ENCODE data around the gene KLHL35.
A peak's percentile ranks its signal among the peaks of the same experiment; 100 is the strongest.

The KLHL35 gene

GRCh38 chr11:75474240-75474639, 41.2 kb upstream of the KLHL35 start:
- no peak for TF ChIP-seq CTCF (IDR thresholded peaks at IDR 0.05; ENCODE audit: low read depth, low read length)
- no peak overlapping the region for H3K4me3 ChIP-seq (replicated peaks in 1 of 2; ENCODE audit: low read depth in 2 of 2, low read length in 2 of 2)
- peak in 1 of 2 donors; percentile 14 for DNase-seq (ENCODE audit: low read depth in 2 of 2)

DNA sequence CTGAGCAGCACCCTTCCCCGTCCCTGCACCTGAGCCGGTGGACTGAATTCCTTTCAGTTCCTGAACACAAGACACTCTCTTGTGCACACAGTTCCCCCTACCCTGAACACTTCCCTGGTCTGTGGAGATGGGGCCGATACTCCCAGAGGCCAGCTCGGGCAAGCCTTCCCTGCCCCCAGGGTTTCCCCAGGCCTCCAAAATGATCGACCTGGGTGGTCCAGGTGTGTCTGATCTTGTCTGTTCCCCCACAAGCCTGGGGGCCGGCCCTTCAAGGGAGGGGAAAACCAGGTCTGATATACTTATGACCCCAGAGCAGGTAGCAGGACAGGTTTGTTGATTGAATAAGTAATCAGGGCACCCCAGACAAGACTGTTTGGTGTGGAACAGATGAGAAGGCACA, 40.7 kb upstream of the KLHL35 start:
- DNase-seq (ENCODE audit: low read depth in 2 of 2): no peak
- H3K4me3 ChIP-seq (replicated peaks in 1 of 2; ENCODE audit: low read depth in 2 of 2, low read length in 2 of 2): no peak overlapping the region
- TF ChIP-seq CTCF (IDR thresholded peaks at IDR 0.05; ENCODE audit: low read depth, low read length): no peak

GRCh38 chr11:75472081-75472732, 39.2 kb upstream of the KLHL35 start:
- TF ChIP-seq CTCF (IDR thresholded peaks at IDR 0.05; ENCODE audit: low read depth, low read length): no peak
- no peak for DNase-seq (ENCODE audit: low read depth in 2 of 2)
- H3K4me3 ChIP-seq (replicated peaks in 1 of 2; ENCODE audit: low read depth in 2 of 2, low read length in 2 of 2): no peak overlapping the region

GRCh38 chr11:75471176-75471973, 38.4 kb upstream of the KLHL35 start:
- no peak for TF ChIP-seq CTCF (IDR thresholded peaks at IDR 0.05; ENCODE audit: low read depth, low read length)
- H3K4me3 ChIP-seq (replicated peaks in 1 of 2; ENCODE audit: low read depth in 2 of 2, low read length in 2 of 2): no peak overlapping the region
- DNase-seq (ENCODE audit: low read depth in 2 of 2): no peak

DNA sequence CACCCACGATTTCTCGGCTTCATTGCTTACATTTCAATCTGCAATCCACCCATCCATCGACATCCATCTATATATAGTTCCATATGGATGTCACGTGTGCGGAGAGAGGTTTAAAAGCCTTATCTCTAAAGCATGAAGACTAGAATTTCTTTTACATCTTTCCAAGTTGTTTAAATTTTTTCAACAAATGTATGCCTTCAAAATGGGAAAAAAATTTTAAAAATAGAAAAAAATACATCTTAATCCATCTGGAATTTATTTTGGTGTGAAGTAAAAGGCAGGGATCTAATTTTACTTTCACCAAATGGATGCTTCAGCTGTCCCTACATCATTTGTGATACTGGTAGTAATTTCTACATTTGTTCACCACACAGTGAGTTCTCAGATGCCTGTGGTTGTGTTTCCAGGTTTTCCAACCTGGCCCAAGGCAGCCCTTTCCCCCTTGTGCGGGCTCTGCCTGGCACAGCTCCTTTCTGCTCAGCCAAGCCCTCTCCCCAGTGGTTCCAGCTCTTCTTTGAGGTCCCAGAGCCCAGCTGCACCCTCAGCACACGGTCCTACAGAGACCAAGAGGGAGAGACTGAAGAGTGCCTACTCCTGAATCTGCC, 37.6 kb upstream of the KLHL35 start:
- no peak for TF ChIP-seq CTCF (IDR thresholded peaks at IDR 0.05; ENCODE audit: low read depth, low read length)
- DNase-seq (ENCODE audit: low read depth in 2 of 2): no peak
- no peak overlapping the region for H3K4me3 ChIP-seq (replicated peaks in 1 of 2; ENCODE audit: low read depth in 2 of 2, low read length in 2 of 2)

DNA sequence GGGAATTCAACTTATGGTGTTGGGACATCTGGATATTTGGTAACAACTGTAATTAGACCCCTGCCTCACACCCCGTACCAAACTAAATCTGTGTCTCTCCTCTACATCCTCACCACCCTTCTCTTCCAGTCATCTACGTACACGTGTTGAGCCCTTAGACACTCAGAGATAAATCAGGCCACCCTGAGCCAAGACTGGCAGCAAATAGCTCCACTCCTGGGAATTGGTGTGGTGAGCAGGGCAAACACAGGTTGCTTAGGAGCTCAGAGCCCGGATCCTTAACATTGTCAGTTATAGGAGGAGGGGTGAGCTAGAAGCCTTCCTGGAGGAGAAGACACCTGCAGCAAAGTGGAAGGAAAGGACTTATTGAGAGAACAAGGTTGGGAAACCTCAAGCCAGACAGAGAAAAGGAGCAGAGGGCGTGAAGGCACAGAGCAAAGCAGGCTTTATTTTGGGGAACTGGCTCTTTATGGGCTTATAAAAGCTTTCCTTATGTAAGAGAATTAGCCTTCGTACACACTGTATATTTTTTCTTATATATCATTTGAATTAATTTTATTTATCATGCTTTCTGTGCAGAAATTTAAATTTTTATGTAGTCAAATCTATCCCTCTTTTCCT, 36.9 kb upstream of the KLHL35 start:
- H3K4me3 ChIP-seq (replicated peaks in 1 of 2; ENCODE audit: low read depth in 2 of 2, low read length in 2 of 2): no peak overlapping the region
- TF ChIP-seq CTCF (IDR thresholded peaks at IDR 0.05; ENCODE audit: low read depth, low read length): no peak
- DNase-seq (ENCODE audit: low read depth in 2 of 2): no peak

All from cardiac fibroblast (primary cell).